Measurements from ENCODE around the gene AGO3.
A peak's percentile ranks its signal among the peaks of the same experiment; 100 is the strongest.

The AGO3 gene

DNA sequence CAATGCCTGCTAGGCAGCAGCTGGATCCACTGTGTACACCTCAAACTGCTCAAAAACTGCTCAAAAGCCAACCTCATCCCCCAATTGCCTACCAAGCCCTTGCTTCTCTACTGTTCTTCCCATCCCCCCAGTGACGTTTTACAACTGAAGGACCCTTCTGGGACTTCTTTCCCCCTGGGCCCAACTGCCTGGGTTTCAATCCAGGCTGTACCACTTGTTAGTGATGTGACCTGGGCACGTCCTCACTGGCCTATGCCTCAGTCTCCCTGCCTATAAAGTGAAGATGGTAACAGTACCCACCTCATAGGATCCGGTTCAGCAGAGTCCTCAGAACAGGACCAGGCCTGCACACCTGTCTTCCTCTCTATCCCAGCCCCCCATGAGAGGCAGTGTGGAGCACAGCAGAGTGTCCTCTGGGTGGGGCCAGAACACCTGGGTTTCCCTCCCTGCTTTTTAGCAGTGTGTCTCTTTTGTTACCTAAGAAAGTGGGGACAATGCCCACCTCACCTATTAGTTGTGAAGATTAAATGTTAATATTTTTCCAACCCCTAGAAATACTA is 151.1 kb downstream of the AGO3 start:
- 50% methylated on average over 1 of the region's 3 CpGs; no CpG with 5 or more reads in 1 of the 2 experiments for WGBS, 2 experiments (ENCODE audit: insufficient coverage in 2 of 2)
- Histone ChIP-seq H3K27ac (ENCODE audit: low read depth, low read length, severe bottlenecking) (no peak overlapping the region), H3K36me3 (ENCODE audit: control insufficient read depth, insufficient read depth, low read length) (no peaks in the 10 kb centered on the region), H3K4me1 (ENCODE audit: control insufficient read depth, insufficient read depth, low read length, poor library complexity, severe bottlenecking) (no peaks in the 10 kb centered on the region), H3K9me3 (ENCODE audit: control insufficient read depth, low read length) (no peaks in the 10 kb centered on the region), H3K4me3 (ENCODE audit: extremely low read depth, insufficient read depth, low read length, poor library complexity, severe bottlenecking) (no peak overlapping the region)

DNA sequence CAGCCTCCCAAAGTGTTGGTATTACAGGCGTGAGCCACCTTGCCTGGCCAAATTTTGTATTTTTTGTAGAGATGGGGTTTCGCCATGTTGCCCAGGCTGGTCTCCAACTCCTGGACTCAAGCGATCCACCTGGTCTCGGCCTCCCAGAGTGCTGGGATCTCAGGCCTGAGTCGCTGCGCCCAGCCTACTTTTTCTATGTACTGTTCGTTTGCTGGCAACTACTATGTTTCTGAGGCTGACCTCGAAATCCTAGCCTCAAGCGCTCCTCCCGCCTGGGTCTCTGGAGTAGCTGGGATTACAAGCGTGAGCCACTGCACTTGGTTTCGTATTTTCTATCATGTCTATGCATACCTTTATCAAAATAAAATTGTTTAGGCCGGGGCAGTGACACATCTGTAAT is 152.3 kb downstream of the AGO3 start:
- WGBS, 2 experiments (ENCODE audit: insufficient coverage in 2 of 2), result 86% methylated on average over 10 to 12 of the region's 13 CpGs
- Histone ChIP-seq H3K4me1 (ENCODE audit: control insufficient read depth, insufficient read depth, low read length, poor library complexity, severe bottlenecking) (no peaks in the 10 kb centered on the region), H3K4me3 (ENCODE audit: extremely low read depth, insufficient read depth, low read length, poor library complexity, severe bottlenecking) (no peak overlapping the region), H3K9me3 (ENCODE audit: control insufficient read depth, low read length) (no peaks in the 10 kb centered on the region), H3K36me3 (ENCODE audit: control insufficient read depth, insufficient read depth, low read length) (no peaks in the 10 kb centered on the region), H3K27ac (ENCODE audit: low read depth, low read length, severe bottlenecking) (no peak overlapping the region)

DNA sequence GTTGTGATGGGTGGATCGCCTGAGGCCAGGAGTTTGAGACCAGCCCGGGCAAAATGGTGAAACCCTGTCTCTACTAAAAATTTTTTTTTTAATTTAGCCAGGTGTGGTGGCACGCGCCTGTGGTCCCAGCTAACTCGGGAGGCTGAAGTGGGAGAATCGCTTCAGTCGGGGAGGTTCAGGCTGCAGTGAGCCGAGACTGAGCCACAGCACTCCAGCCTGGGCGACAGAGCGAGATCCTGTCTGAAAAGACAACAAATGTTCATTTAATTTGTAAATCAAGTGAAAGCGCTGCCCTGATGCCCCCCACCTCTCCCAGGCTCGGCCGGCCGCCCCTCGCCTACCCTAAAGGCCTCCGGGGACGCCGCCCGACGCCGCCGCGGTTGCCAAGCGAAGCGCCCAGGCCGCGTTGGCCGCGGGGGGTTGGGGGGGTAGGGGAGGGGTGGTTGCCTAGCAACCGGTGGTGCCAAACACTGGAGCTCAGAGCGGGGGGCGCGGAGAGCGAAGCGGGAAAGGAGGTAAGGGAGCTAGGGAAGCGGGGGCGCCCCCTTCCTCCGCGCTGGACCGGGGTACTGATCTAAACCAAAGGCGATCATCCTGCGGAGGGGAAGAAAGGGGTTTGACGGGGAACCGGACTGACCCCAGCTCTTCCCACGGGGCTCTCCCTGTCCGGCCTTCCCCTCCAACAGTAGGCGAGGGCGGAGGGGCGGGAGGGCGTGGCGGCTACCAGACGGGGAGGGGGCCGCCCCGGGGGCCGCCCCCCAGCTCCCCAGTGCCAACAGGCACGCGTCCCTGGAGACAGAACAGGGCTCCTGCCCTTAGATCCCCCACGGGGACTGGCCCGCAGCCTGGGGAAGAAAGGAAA is 153.0 kb downstream of the AGO3 start, which contains the start of gene TEKT2:
Gene TEKT2, plus strand, starts transcription at position 460 of the 862 bp plus-strand sequence. CDS start 828 bp downstream, outside the sequence.
- peak within 1 kb of the TSS; percentile 41 for H3K4me3 ChIP-seq (ENCODE audit: extremely low read depth, insufficient read depth, low read length, poor library complexity, severe bottlenecking)
- no peaks in the 10 kb centered on the region for H3K9me3 ChIP-seq (ENCODE audit: control insufficient read depth, low read length)
- peak within 1 kb of the TSS; percentile 81 for H3K27ac ChIP-seq (ENCODE audit: low read depth, low read length, severe bottlenecking)
- no peaks in the 10 kb centered on the region for H3K4me1 ChIP-seq (ENCODE audit: control insufficient read depth, insufficient read depth, low read length, poor library complexity, severe bottlenecking)
- no peaks in the 10 kb centered on the region for H3K36me3 ChIP-seq (ENCODE audit: control insufficient read depth, insufficient read depth, low read length)
- 22 to 24% methylated on average over 22 to 32 of the region's 59 CpGs for WGBS, 2 experiments (ENCODE audit: insufficient coverage in 2 of 2)

DNA sequence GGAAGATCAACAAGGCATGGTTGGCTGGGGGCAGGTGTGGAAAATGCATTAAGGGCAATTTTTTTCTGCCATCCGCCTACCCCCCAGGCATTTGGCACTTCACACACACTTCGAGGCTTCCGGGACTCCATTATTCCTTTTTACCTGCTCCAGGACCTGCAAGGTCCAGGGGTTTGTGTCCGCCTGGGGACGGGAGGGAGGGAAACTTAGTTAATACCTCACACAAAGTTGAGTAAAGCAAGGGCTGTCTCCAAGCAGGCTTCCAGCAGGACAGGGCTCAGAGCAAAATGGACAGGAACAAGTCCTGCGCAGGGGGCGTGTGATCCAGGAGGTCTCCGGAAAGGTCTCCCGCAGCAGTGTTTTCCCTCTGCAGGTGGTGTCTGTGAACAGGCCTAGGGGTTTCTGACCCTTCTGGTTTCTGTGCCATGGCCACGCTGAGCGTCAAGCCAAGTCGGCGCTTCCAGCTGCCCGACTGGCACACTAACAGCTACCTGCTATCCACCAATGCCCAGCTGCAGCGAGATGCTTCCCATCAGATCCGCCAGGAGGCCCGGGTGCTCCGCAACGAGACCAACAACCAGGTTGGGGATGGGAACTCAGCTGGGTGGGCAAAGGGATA is 153.7 kb downstream of the AGO3 start:
- Histone ChIP-seq H3K27ac (ENCODE audit: low read depth, low read length, severe bottlenecking) (peak overlapping the region; percentile 81), H3K4me1 (ENCODE audit: control insufficient read depth, insufficient read depth, low read length, poor library complexity, severe bottlenecking) (no peaks in the 10 kb centered on the region), H3K36me3 (ENCODE audit: control insufficient read depth, insufficient read depth, low read length) (no peaks in the 10 kb centered on the region), H3K4me3 (ENCODE audit: extremely low read depth, insufficient read depth, low read length, poor library complexity, severe bottlenecking) (peak overlapping the region; percentile 41), H3K9me3 (ENCODE audit: control insufficient read depth, low read length) (no peaks in the 10 kb centered on the region)
- whole genome bisulfite sequencing, 2 experiments (ENCODE audit: insufficient coverage in 2 of 2), result 61 to 84% methylated on average over 8 to 9 of the region's 19 CpGs

DNA sequence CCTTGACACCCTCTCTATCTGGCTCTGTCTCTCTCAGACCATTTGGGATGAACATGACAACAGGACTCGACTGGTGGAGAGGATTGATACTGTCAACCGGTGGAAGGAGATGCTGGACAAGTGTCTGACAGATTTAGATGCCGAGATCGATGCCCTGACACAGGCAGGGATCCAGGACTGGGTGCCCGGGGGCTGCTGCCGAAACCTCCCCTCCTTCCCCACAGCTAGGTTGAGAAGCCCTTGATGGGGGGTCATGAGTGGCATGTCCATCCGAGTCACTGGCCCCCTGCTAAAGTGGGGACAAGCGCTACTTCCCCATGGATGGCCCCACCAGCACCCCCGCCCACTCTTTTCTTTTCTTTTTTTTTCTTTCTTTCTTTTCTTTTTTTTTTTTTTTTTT is 154.2 kb downstream of the AGO3 start:
- Histone ChIP-seq H3K27ac (ENCODE audit: low read depth, low read length, severe bottlenecking) (no peak overlapping the region), H3K9me3 (ENCODE audit: control insufficient read depth, low read length) (no peaks in the 10 kb centered on the region), H3K4me1 (ENCODE audit: control insufficient read depth, insufficient read depth, low read length, poor library complexity, severe bottlenecking) (no peaks in the 10 kb centered on the region), H3K4me3 (ENCODE audit: extremely low read depth, insufficient read depth, low read length, poor library complexity, severe bottlenecking) (no peak overlapping the region), H3K36me3 (ENCODE audit: control insufficient read depth, insufficient read depth, low read length) (peaks cover 2% of the 10 kb centered on the region)
- 91 to 100% methylated on average over 3 to 4 of the region's 9 CpGs for WGBS, 2 experiments (ENCODE audit: insufficient coverage in 2 of 2)

DNA sequence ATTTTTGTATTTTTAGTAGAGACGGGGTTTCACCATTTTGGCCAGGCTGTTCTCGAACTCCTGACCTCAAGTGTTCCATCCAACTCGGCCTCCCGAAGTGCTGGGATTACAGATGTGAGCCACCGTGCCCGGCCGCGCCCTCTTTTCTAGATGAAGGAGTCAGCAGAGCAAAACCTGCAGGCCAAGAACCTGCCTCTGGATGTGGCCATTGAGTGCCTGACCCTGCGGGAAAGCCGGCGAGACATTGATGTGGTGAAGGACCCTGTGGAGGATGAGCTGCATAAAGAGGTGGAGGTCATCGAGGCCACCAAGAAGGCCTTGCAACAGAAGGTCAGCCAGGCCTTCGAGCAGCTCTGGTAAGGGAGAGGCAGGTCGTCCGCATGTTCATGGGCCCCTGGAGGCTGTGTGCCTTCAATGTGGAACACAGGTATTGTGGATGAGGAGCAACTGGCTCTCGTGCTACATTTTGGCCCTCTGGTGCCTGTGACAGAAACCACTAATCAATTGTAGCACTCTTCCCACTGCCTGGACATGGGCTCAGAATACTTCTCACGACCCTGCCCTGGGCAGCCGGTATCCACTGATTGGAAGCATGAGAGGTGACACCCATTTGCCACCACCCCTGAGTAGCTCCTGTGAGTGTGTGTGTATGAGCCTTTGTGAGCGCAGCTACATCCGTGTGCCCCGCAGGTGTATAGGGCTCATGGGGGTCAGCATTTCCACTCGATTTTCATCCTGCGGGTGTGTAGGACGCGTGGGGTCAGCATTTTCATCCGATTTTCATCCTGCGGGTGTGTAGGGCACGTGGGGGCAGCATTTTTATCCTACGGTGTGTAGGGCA is 155.0 kb downstream of the AGO3 start:
- Histone ChIP-seq H3K4me3 (ENCODE audit: extremely low read depth, insufficient read depth, low read length, poor library complexity, severe bottlenecking) (no peak overlapping the region), H3K4me1 (ENCODE audit: control insufficient read depth, insufficient read depth, low read length, poor library complexity, severe bottlenecking) (no peaks in the 10 kb centered on the region), H3K36me3 (ENCODE audit: control insufficient read depth, insufficient read depth, low read length) (peaks cover 10% of the 10 kb centered on the region), H3K27ac (ENCODE audit: low read depth, low read length, severe bottlenecking) (no peak overlapping the region), H3K9me3 (ENCODE audit: control insufficient read depth, low read length) (no peaks in the 10 kb centered on the region)
- WGBS, 2 experiments (ENCODE audit: insufficient coverage in 2 of 2), result 92% methylated on average over 27 to 29 of the region's 29 CpGs

DNA sequence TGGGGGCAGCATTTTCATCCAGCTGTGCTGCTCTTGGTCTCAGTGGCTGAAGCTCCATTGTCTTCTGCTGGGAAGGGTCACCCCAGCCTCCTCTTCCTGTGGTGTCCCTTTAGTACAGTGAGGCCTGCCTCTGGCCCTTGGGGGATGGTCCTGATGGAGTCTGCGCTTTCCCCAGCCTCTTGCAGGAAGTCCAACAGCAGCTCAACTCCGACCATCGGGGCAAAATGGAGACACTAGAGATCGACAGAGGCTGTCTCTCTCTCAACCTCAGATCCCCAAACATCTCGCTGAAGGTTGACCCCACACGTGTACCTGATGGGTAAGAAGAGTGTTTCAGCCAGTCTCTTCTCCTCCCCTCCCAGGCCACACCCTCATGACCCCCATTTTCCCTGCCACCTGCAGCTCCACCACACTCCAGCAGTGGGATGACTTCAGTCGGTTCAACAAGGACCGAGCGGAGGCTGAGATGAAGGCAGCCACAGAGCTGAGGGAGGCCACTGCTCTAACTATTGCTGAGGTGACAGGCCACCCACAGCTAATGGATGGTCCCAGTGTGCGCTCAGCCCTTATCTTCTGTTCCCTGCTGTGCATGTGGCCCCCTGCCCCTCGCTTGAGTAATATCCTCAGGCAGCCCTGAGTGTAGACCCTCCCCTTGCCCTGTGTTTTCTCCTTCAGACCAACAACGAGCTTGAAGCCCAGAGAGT is 155.8 kb downstream of the AGO3 start:
- Histone ChIP-seq H3K36me3 (ENCODE audit: control insufficient read depth, insufficient read depth, low read length) (peaks cover 17% of the 10 kb centered on the region), H3K4me1 (ENCODE audit: control insufficient read depth, insufficient read depth, low read length, poor library complexity, severe bottlenecking) (no peaks in the 10 kb centered on the region), H3K4me3 (ENCODE audit: extremely low read depth, insufficient read depth, low read length, poor library complexity, severe bottlenecking) (no peak overlapping the region), H3K9me3 (ENCODE audit: control insufficient read depth, low read length) (no peaks in the 10 kb centered on the region), H3K27ac (ENCODE audit: low read depth, low read length, severe bottlenecking) (no peak overlapping the region)
- WGBS, 2 experiments (ENCODE audit: insufficient coverage in 2 of 2), result 92 to 93% methylated on average over 10 to 11 of the region's 12 CpGs

DNA sequence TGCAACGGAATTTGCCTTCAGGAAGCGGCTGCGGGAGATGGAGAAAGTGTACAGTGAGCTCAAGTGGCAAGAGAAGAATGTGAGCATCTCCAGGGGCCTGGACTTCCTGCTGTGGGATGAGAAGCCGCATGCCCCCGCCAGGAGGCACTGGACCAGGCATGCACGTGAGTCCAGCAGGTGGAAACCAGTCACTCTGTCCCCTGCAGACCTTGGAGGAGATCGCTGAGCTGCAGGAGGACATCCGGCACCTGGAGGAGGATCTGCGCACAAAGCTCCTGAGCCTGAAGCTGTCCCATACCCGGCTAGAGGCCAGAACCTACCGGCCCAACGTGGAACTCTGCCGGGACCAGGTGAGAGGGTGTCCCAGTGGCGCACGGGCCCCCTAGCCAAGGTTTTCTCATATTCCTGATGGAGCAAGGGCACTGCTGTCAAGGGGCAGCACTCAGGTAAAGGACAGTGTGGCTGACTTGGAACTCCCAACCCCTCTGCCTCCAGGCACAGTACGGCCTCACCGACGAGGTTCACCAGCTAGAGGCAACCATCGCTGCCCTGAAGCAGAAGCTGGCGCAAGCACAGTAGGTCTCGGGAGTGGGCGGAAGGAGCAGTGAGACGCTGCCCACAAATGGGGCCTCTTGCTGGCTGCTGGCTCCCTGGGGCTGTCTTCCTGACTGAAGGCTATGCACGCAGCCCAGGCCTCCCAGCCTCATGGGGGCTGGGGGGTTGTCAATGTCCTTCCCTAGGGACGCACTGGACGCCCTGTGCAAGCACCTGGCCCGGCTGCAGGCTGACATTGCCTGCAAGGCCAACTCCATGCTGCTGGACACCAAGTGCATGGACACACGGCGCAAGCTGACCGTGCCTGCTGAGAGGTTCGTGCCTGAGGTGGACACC is 156.6 kb downstream of the AGO3 start:
- Histone ChIP-seq H3K4me1 (ENCODE audit: control insufficient read depth, insufficient read depth, low read length, poor library complexity, severe bottlenecking) (no peaks in the 10 kb centered on the region), H3K4me3 (ENCODE audit: extremely low read depth, insufficient read depth, low read length, poor library complexity, severe bottlenecking) (no peak overlapping the region), H3K9me3 (ENCODE audit: control insufficient read depth, low read length) (no peaks in the 10 kb centered on the region), H3K27ac (ENCODE audit: low read depth, low read length, severe bottlenecking) (no peak overlapping the region), H3K36me3 (ENCODE audit: control insufficient read depth, insufficient read depth, low read length) (peaks cover 25% of the 10 kb centered on the region)
- WGBS, 2 experiments (ENCODE audit: insufficient coverage in 2 of 2), result 91 to 97% methylated on average over 24 to 31 of the region's 31 CpGs

DNA sequence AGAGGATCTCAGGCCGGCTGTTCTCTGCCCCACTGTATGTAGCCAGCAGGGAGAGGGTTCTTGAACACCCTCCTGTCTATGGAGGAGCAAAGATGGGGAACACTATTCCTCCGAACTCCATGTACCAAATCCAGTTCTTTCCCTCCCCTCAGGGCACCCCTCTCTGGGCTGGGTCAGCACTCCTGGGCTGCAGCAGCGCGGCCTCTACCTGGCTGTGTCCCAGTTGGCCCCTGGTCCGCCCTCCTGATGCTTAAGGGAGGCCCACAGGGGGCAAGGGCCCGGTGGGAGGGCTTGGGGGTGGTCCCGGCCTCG is 157.3 kb downstream of the AGO3 start:
- peak overlapping the region; percentile 95 for H3K4me3 ChIP-seq (ENCODE audit: extremely low read depth, insufficient read depth, low read length, poor library complexity, severe bottlenecking)
- no peak overlapping the region for H3K27ac ChIP-seq (ENCODE audit: low read depth, low read length, severe bottlenecking)

More for the DNA sequence above, 157.3 kb downstream of the AGO3 start:
- Histone ChIP-seq H3K4me1 (ENCODE audit: control insufficient read depth, insufficient read depth, low read length, poor library complexity, severe bottlenecking) (no peaks in the 10 kb centered on the region), H3K36me3 (ENCODE audit: control insufficient read depth, insufficient read depth, low read length) (peaks cover 33% of the 10 kb centered on the region), H3K9me3 (ENCODE audit: control insufficient read depth, low read length) (no peaks in the 10 kb centered on the region)
- WGBS, 2 experiments (ENCODE audit: insufficient coverage in 2 of 2), result 45 to 47% methylated on average over 5 to 7 of the region's 8 CpGs
